HEK293 (cell line): Measurements from ENCODE around the gene LSM3.
A peak's percentile ranks its signal among the peaks of the same experiment; 100 is the strongest.

Experiments used
- CTCF ChIA-PET: fragments of 350-600 bp; formaldehyde crosslinking; extraction: SDS; loops from one replicate; lab custom pipeline; 2021; ENCODE audit warnings: antibody characterized with exemption; lab: Yijun Ruan, JAX
- POLR2A ChIA-PET: fragments of 300-600 bp; formaldehyde crosslinking; extraction: SDS; loops from one replicate; lab custom pipeline; 2020; ENCODE audit warnings: antibody characterized with exemption, inconsistent platforms; lab: Yijun Ruan, JAX
- H3K27ac ChIP-seq: fragments of 200-500 bp; sonication (Bioruptor generic); 2 replicates; pipeline ENCODE4 v1.5.1; 2014; ENCODE audit warnings: low read depth, low read length, control low read depth, inconsistent platforms; ENCODE audit errors: extremely low read depth
- H3K36me3 ChIP-seq, 2 experiments: fragments of 200-500 bp in 1 of 2; sonication (Bioruptor generic) in 1 of 2; 1 replicate in 1 of 2; 2 replicates in 1 of 2; pipeline ENCODE4 v1.5.1; 2014 to 2017; ENCODE audit warnings: inconsistent platforms in 2 of 2, low read length in 2 of 2; ENCODE audit not compliant: control insufficient read depth in 2 of 2, insufficient read depth in 1 of 2
- H3K4me1 ChIP-seq: fragments of 200-500 bp; sonication (Bioruptor generic); 2 replicates; pipeline ENCODE4 v1.5.1; 2014; ENCODE audit warnings: mild to moderate bottlenecking, low read length, inconsistent platforms; ENCODE audit not compliant: control insufficient read depth, insufficient read depth
- H3K4me3 ChIP-seq: 2 replicates; pipeline ENCODE4 v1.5.1; 2011; ENCODE audit warnings: low read depth, mild to moderate bottlenecking, control low read depth, low read length, moderate library complexity
- H3K9me3 ChIP-seq: fragments of 200-500 bp; sonication (Bioruptor generic); 2 replicates; pipeline ENCODE4 v1.5.1; 2014; ENCODE audit warnings: low read depth, low read length, inconsistent platforms; ENCODE audit not compliant: control insufficient read depth, insufficient read depth
- OSR2 ChIP-seq: fragments of 450-650 bp; formaldehyde crosslinking; IDR thresholded peaks from 2 replicates; pipeline ENCODE4 v1.5.1; 2016; ENCODE audit warnings: missing biosample characterization, missing genetic modification characterization
- PATZ1 ChIP-seq: fragments of 450-650 bp; formaldehyde crosslinking; IDR thresholded peaks from 2 replicates; pipeline ENCODE4 v1.5.1; 2016; ENCODE audit warnings: missing biosample characterization, missing genetic modification characterization
- REST ChIP-seq: fragments of 450-650 bp; formaldehyde crosslinking; IDR thresholded peaks from 2 replicates; pipeline ENCODE4 v1.5.1; 2016; ENCODE audit warnings: missing biosample characterization, missing genetic modification characterization
- SALL2 ChIP-seq: fragments of 450-650 bp; formaldehyde crosslinking; IDR thresholded peaks from 2 replicates; pipeline ENCODE4 v1.5.0; 2017; ENCODE audit warnings: missing biosample characterization, mild to moderate bottlenecking, missing genetic modification characterization, borderline replicate concordance
- SETDB1 ChIP-seq: IDR thresholded peaks from one replicate; pipeline ENCODE4 v1.6.1; 2017; ENCODE audit warnings: mild to moderate bottlenecking, low read length, moderate library complexity, mixed read lengths; ENCODE audit not compliant: insufficient read length
- SP3 ChIP-seq: fragments of 450-650 bp; formaldehyde crosslinking; IDR thresholded peaks from 2 replicates; pipeline ENCODE4 v1.5.1; 2016; ENCODE audit warnings: missing biosample characterization, missing genetic modification characterization
- YY2 ChIP-seq: fragments of 450-650 bp; formaldehyde crosslinking; IDR thresholded peaks from 2 replicates; pipeline ENCODE4 v1.5.1; 2016; ENCODE audit warnings: missing biosample characterization, missing genetic modification characterization
- ZBTB26 ChIP-seq: fragments of 450-650 bp; formaldehyde crosslinking; optimal IDR thresholded peaks from 2 replicates; pipeline ENCODE3; 2016; ENCODE audit warnings: missing biosample characterization, mild to moderate bottlenecking, missing genetic modification characterization
- ZFP41 ChIP-seq: fragments of 450-650 bp; formaldehyde crosslinking; IDR thresholded peaks from 2 replicates; pipeline ENCODE4 v1.5.1; 2016; ENCODE audit warnings: missing biosample characterization, missing genetic modification characterization, borderline replicate concordance
- ZNF157 ChIP-seq: fragments of 450-650 bp; formaldehyde crosslinking; IDR thresholded peaks from 2 replicates; pipeline ENCODE4 v1.5.1; 2016; ENCODE audit warnings: missing biosample characterization, missing genetic modification characterization
- ZNF221 ChIP-seq: fragments of 450-650 bp; formaldehyde crosslinking; IDR thresholded peaks from 2 replicates; pipeline ENCODE4 v1.5.1; 2017; ENCODE audit warnings: missing biosample characterization, missing genetic modification characterization, borderline replicate concordance
- ZNF335 ChIP-seq: fragments of 450-650 bp; formaldehyde crosslinking; conservative IDR thresholded peaks from 2 replicates; pipeline ENCODE4 v1.5.1; 2016; ENCODE audit warnings: missing biosample characterization, missing genetic modification characterization
- ZNF354C ChIP-seq: fragments of 450-650 bp; formaldehyde crosslinking; IDR thresholded peaks from 2 replicates; pipeline ENCODE4 v1.5.1; 2016; ENCODE audit warnings: missing biosample characterization, missing genetic modification characterization, low read depth, borderline replicate concordance
- ZNF366 ChIP-seq: fragments of 450-650 bp; formaldehyde crosslinking; conservative IDR thresholded peaks from 2 replicates; pipeline ENCODE4 v1.5.1; 2016; ENCODE audit warnings: missing biosample characterization, missing genetic modification characterization
- ZNF398 ChIP-seq: fragments of 450-650 bp; formaldehyde crosslinking; IDR thresholded peaks from 2 replicates; pipeline ENCODE4 v1.5.1; 2017; ENCODE audit warnings: missing biosample characterization, missing genetic modification characterization
- ZNF449 ChIP-seq: fragments of 450-650 bp; formaldehyde crosslinking; IDR thresholded peaks from 2 replicates; pipeline ENCODE4 v1.5.1; 2017; ENCODE audit warnings: missing biosample characterization, mild to moderate bottlenecking, missing genetic modification characterization, moderate library complexity
- ZNF548 ChIP-seq: fragments of 450-650 bp; formaldehyde crosslinking; IDR thresholded peaks from 2 replicates; pipeline ENCODE4 v1.5.1; 2016; ENCODE audit warnings: missing biosample characterization, missing genetic modification characterization
- ZNF600 ChIP-seq: fragments of 450-650 bp; formaldehyde crosslinking; IDR thresholded peaks from 2 replicates; pipeline ENCODE4 v1.5.1; 2016; ENCODE audit warnings: missing biosample characterization, missing genetic modification characterization
- ZNF654 ChIP-seq: fragments of 450-650 bp; formaldehyde crosslinking; IDR thresholded peaks from 2 replicates; pipeline ENCODE4 v1.5.1; 2016; ENCODE audit warnings: low read depth, missing biosample characterization, missing genetic modification characterization
- ZNF830 ChIP-seq: fragments of 450-650 bp; IDR thresholded peaks from 2 replicates; pipeline ENCODE4 v1.5.0; 2018; ENCODE audit warnings: missing biosample characterization, missing genetic modification characterization, low read depth, mild to moderate bottlenecking, moderate library complexity
- ZNF837 ChIP-seq: fragments of 450-650 bp; formaldehyde crosslinking; IDR thresholded peaks from 2 replicates; pipeline ENCODE4 v1.5.1; 2016; ENCODE audit warnings: missing biosample characterization, missing genetic modification characterization

LSM3 gene

GRCh38 chr3:14199641-14200040 is 21.0 kb downstream of the LSM3 start (continued):
- no peak for TF ChIP-seq ZNF449 (tag by site-specific recombination)

- CTCF ChIA-PET = interaction anchor here (0.6 to 1.9 kb wide), 5 partner anchors 9 to 65 kb away, joined by 3 to 8 read pairs (median 3); no protein-coding TSS in a partner anchor
- no peaks in the 10 kb centered on the region for H3K9me3 ChIP-seq
- POLR2A ChIA-PET = interaction anchor here (1.2 kb wide), 1 partner anchor 22 kb away, joined by 3 read pairs; the partner anchor contains the start of gene LSM3
- TF ChIP-seq REST (tag by site-specific recombination) (0 out of 2 replicates have a peak, but pooled peaks have one; percentile 20), ZBTB26 (no peak), ZNF335 (tag by site-specific recombination) (no peak), ZNF830 (tag by site-specific recombination) (no peak), ZNF157 (no peak)
- TF ChIP-seq, all 188 proteins: peak for 1
- H3K4me1 ChIP-seq = no peaks in the 10 kb centered on the region
- H3K4me3 ChIP-seq = no peak overlapping the region
- no peak overlapping the region for H3K27ac ChIP-seq
- peaks cover 7 to 43% of the 10 kb centered on the region in 2 experiments for H3K36me3 ChIP-seq
These were observed 21.7 kb downstream of the LSM3 start for GRCh38 chr3:14200276-14200675.

- POLR2A ChIA-PET = interaction anchor here (1.2 kb wide), 1 partner anchor 22 kb away, joined by 3 read pairs; the partner anchor contains the start of gene LSM3
- CTCF ChIA-PET = interaction anchor here (0.7 to 1.9 kb wide), 8 partner anchors 9 to 720 kb away, joined by 3 to 8 read pairs (median 5); no protein-coding TSS in a partner anchor
- TF ChIP-seq SETDB1 = no peak
- TF ChIP-seq ZNF354C (tag by site-specific recombination) = no peak
- no peak for TF ChIP-seq ZNF548 (tag by site-specific recombination)
- TF ChIP-seq OSR2 (tag by site-specific recombination) = no peak
- TF ChIP-seq SP3 (tag by site-specific recombination) = no peak
- no peak for TF ChIP-seq ZNF221
- TF ChIP-seq ZNF398 (tag by site-specific recombination) = no peak
- no peak for TF ChIP-seq ZNF654 (tag by site-specific recombination)
- no peak for TF ChIP-seq ZFP41 (tag by site-specific recombination)
- TF ChIP-seq ZNF837 (tag by site-specific recombination) = no peak
- TF ChIP-seq ZNF600 = no peak
- no peak for TF ChIP-seq PATZ1 (tag by site-specific recombination)
- no peak for TF ChIP-seq YY2 (tag by site-specific recombination)
- no peak for TF ChIP-seq SALL2
- TF ChIP-seq ZNF366 (tag by site-specific recombination) = no peak
- TF ChIP-seq, all 188 proteins: peak for 0
These were observed 22.2 kb downstream of the LSM3 start for GRCh38 chr3:14200841-14201240.

More at GRCh38 chr3:14200841-14201240, 22.2 kb downstream of the LSM3 start:
- Histone ChIP-seq H3K4me1 (no peaks in the 10 kb centered on the region), H3K9me3 (no peaks in the 10 kb centered on the region), H3K4me3 (no peak overlapping the region), H3K36me3 (peaks cover 7 to 40% of the 10 kb centered on the region in 2 experiments), H3K27ac (no peak overlapping the region)
